Inferior parietal cortex (tissue), 1 donor: Measurements from ENCODE around the gene BHLHE40.
A peak's percentile ranks its signal among the peaks of the same experiment; 100 is the strongest.

Experiments used
- DNase-seq: peaks from one replicate; pipeline ENCODE4 v3.0.0-alpha.2; 2016; ENCODE audit errors: extremely low spot score

The BHLHE40 gene

GRCh38 chr3:5019411-5020241 lies 40.4 kb downstream of the BHLHE40 start:
- peak; percentile 37 for DNase-seq

- DNase-seq: no peak
These were observed 41.0 kb downstream of the BHLHE40 start for GRCh38 chr3:5020242-5020722.

- no peak for DNase-seq
These were observed 42.2 kb downstream of the BHLHE40 start for GRCh38 chr3:5021116-5022092.

GRCh38 chr3:5022187-5022965 lies 43.1 kb downstream of the BHLHE40 start:
- DNase-seq: no peak

GRCh38 chr3:5022966-5023776 lies 43.9 kb downstream of the BHLHE40 start:
- peak; percentile 51 for DNase-seq

- no peak for DNase-seq
These were observed 44.6 kb downstream of the BHLHE40 start for GRCh38 chr3:5023777-5024346.

- DNase-seq: no peak
These were observed 46.8 kb downstream of the BHLHE40 start for GRCh38 chr3:5026046-5026362.

GRCh38 chr3:5029715-5030114 lies 50.5 kb downstream of the BHLHE40 start:
- DNase-seq: no peak

- DNase-seq: no peak
These were observed 50.9 kb downstream of the BHLHE40 start for GRCh38 chr3:5030152-5030551.

GRCh38 chr3:5032844-5033243 lies 53.6 kb downstream of the BHLHE40 start:
- DNase-seq: no peak
